LNCaP clone FGC (cell line): ENCODE data around the gene ARHGEF11.

Experiments used
- DNase-seq: peaks from one replicate; pipeline ENCODE4 v3.0.0-alpha.2; 2011; ENCODE audit warnings: low read depth
- H3K4me3 ChIP-seq: 2 replicates; pipeline ENCODE4 v1.5.1; 2011; ENCODE audit warnings: mild to moderate bottlenecking, low read depth, low read length, control low read depth
- TF ChIP-seq, protein P1 (sequence below): IDR thresholded peaks from 2 replicates; pipeline ENCODE4 v1.5.1; 2012; ENCODE audit warnings: mild to moderate bottlenecking; ENCODE audit not compliant: control insufficient read depth, insufficient read depth; ENCODE audit errors: extremely low read depth

ARHGEF11 gene

DNA sequence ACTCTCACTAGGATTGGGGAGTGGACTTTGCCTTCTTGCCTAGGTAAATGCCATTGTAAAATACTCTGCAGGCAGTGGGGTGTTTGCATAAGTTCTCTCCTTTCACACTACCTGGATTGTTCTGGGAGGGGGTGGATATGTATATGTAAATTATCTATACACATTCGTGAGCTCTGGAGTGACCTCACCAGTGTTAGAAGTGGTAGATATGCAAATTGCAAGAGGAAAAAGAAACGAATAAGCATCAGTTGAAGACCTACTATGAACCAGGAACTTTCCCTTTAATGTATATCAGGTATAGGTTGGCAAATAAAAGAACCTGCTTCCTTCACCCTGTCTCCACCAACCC lies 1.5 kb upstream of the ARHGEF11 start:
- no peak for DNase-seq
- TF ChIP-seq, protein P1, sequence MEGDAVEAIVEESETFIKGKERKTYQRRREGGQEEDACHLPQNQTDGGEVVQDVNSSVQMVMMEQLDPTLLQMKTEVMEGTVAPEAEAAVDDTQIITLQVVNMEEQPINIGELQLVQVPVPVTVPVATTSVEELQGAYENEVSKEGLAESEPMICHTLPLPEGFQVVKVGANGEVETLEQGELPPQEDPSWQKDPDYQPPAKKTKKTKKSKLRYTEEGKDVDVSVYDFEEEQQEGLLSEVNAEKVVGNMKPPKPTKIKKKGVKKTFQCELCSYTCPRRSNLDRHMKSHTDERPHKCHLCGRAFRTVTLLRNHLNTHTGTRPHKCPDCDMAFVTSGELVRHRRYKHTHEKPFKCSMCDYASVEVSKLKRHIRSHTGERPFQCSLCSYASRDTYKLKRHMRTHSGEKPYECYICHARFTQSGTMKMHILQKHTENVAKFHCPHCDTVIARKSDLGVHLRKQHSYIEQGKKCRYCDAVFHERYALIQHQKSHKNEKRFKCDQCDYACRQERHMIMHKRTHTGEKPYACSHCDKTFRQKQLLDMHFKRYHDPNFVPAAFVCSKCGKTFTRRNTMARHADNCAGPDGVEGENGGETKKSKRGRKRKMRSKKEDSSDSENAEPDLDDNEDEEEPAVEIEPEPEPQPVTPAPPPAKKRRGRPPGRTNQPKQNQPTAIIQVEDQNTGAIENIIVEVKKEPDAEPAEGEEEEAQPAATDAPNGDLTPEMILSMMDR, result no peak
- no peak overlapping the region for H3K4me3 ChIP-seq

DNA sequence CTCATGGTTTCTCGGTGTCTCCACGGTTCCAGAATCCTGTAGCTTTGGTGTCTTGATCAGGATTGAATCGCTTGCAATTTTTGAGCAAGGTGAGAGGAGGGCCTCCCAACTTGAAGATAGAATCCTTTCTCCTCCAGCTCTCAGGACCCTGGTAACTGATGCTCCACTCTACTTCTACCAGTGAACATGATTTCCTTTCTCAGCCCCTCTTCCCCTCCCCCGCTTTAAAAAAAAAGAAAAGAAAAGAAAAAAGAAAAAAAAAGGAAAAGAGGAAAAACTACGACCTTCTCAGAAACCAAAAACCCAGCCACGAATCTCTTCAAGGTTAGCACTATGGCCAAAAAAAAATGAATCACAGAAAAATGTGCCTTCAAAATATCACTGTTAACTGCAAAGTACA lies 1.2 kb downstream of the ARHGEF11 start:
- peak overlapping the region; percentile 79 for H3K4me3 ChIP-seq
- no peak for DNase-seq
- TF ChIP-seq, protein P1, result no peak

DNA sequence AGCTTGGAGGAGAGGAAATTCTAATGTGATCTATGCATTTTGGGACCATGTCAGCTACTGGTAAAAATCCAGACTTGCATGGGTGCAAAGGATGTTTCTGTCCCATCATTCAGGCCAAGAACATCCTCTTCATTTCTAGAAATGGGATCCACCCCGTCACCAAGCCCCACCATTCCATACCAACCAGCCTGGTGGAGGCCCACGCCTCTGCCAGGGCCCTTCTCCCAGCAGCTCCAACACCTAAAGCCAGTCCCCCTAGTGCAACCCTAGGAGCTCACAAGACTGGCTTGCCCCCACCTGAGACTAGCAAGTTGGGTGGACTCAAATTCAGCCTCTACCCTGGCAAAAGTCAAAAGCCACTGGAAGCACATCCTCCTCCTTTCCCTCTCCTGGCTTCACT lies 1.9 kb downstream of the ARHGEF11 start:
- TF ChIP-seq, protein P1, result no peak
- H3K4me3 ChIP-seq, result peak overlapping the region; percentile 79
- DNase-seq, result no peak

DNA sequence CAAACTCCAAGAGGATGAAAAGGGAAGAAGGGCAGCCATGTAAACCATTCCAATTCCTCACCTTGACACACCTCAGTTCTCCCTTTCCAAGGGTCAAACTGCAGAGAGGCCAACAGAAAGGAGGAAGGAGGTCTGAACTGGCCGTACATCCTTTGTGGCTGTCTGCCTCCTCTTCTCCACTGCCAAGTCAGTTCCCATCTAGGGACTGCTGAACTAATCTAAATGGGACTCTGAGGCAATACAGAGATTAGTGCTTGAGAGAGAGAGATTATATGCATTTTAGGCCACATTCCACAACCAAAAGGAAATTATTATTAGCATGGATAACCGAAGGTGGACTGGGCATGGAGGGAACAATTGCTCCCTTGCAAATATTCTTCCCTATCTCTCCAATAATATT lies 2.7 kb downstream of the ARHGEF11 start:
- TF ChIP-seq, protein P1, result no peak
- DNase-seq, result no peak
- H3K4me3 ChIP-seq, result no peak overlapping the region

DNA sequence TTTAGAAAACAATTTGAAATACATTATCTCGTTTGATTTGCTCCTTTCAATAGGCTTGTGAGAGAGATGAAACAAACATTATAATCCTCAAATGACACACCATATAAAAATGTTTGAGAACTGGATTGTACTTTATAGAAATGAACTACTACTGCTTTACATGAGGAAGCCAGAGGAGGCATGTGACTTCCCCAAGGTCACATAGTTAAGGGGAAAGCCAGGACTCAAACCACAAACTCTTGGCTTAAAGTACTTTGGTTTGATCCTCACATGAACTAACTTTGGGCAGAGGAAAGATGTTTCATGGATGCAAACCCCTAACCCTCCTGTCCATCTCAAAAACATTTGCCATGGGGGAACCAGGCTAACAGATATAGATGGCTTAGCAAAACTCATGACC lies 4.7 kb downstream of the ARHGEF11 start:
- TF ChIP-seq, protein P1, result no peak
- peak; percentile 6 for DNase-seq
- H3K4me3 ChIP-seq, result no peak overlapping the region

DNA sequence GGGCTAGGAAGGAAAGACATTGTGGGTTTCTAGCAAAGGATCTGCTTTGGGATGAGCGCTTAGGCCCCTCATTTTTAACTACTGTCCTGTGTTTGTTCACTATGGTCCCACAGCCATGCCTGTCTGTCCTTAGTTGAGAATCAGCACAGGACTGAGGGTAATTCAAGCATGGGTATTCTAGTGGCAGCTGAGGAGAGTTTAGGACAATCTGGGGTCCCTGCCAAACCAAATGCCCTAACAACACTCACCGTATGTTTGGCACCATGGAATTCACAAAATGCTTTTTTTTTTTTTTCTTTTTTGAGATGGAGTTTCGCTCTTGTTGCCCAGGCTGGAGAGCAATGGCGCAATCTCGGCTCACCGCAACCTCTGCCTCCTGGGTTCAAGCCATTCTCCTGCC lies 10.4 kb downstream of the ARHGEF11 start:
- TF ChIP-seq, protein P1, result no peak
- no peak for DNase-seq
- no peak overlapping the region for H3K4me3 ChIP-seq

DNA sequence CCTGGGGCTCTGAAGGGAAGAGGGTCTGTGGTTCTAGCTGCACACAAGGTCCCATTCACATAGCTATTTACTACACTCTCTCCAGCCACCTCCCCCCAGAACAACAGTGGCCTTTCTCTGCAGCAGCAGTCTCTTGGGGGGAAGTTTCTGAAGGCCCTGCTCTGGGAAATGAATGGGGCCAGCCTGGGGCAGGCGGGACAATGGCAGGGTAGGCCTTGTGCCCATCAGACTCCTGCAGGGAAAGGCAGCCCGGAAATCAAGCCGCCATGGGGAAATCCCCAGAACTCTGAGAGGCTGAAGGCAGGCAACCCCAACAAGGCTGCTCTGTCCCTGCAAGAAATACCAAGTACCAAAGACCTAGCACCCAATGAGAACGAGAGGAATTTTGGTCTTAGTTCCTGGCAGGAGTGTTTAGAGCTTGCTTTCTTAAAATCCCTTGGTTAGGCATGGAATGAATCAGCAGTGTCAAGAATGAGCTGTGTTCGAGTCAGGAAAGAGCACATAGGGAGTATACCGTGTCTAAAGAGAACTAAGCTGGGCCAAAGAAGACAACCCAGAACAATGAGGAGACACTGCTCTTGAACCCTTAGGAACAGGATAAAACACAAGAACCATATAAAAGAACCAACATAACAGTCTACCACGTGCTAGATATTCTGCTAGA lies 11.3 kb downstream of the ARHGEF11 start:
- TF ChIP-seq, protein P1, result no peak
- no peak overlapping the region for H3K4me3 ChIP-seq
- no peak for DNase-seq
